Panc1 (cell line): ENCODE measurements around the gene LRRC9. TPM values are rescaled to one million over a fixed set of nuclear protein-coding genes. Genes with fewer than 3 reads are reported as not detected.

Experiments used
- ATAC-seq: fragments of 200-7000 bp; cut with Tn5 transposase; 2 replicates; pipeline ENCODE4 v1.9.1; 2020; ENCODE audit warnings: mild to moderate bottlenecking, moderate library complexity
- BruUV-seq: library from RNA; stranded (reverse); fragments of 400-500 nt; replicated peaks from 2 replicates; lab custom pipeline; 2021; lab: Mats Ljungman, UMichigan
- CTCF ChIA-PET: fragments of 300-600 bp; sonication (Branson Sonifier 250); formaldehyde crosslinking; loops from one replicate; lab custom pipeline; 2022; ENCODE audit warnings: antibody characterized with exemption; lab: Charles Lee
- POLR2A ChIA-PET: fragments of 300-600 bp; sonication (Branson Sonifier 250); formaldehyde crosslinking; loops from one replicate; lab custom pipeline; 2022; ENCODE audit warnings: antibody characterized with exemption; lab: Charles Lee
- DNase-seq: peaks from one replicate; pipeline ENCODE4 v3.0.0-alpha.2; 2010; ENCODE audit warnings: low read depth, low spot score
- H3K27ac ChIP-seq: 2 replicates; pipeline ENCODE4 v1.5.1; 2011; ENCODE audit warnings: mild to moderate bottlenecking, low read length, inconsistent platforms
- H3K27me3 ChIP-seq: fragments of 200-500 bp; sonication (Bioruptor generic); 2 replicates; pipeline ENCODE4 v1.6.0; 2014; ENCODE audit warnings: low read length, inconsistent platforms; ENCODE audit not compliant: control insufficient read depth, insufficient read depth
- H3K36me3 ChIP-seq: fragments of 200-500 bp; sonication (Bioruptor generic); 2 replicates; pipeline ENCODE4 v1.5.1; 2014; ENCODE audit warnings: inconsistent platforms, mild to moderate bottlenecking, low read length, moderate library complexity; ENCODE audit not compliant: control insufficient read depth, insufficient read depth
- H3K4me1 ChIP-seq: 2 replicates; pipeline ENCODE4 v1.5.1; 2011; ENCODE audit warnings: inconsistent platforms, mild to moderate bottlenecking, low read length, moderate library complexity; ENCODE audit not compliant: control insufficient read depth, insufficient read depth
- H3K4me3 ChIP-seq, 2 experiments: 2 replicates each; pipeline ENCODE4 v1.5.1; 2011 to 2012; ENCODE audit warnings: low read depth in 2 of 2, low read length in 2 of 2, mild to moderate bottlenecking in 2 of 2, inconsistent platforms in 1 of 2, moderate library complexity in 1 of 2
- H3K9me3 ChIP-seq: fragments of 200-500 bp; sonication (Bioruptor generic); 2 replicates; pipeline ENCODE4 v1.5.1; 2014; ENCODE audit warnings: low read depth, mild to moderate bottlenecking, inconsistent platforms, low read length, moderate library complexity; ENCODE audit not compliant: control insufficient read depth, insufficient read depth
- CTCF ChIP-seq: fragments of 450-650 bp; IDR thresholded peaks from 2 replicates; pipeline ENCODE4 v1.5.1; 2017; ENCODE audit warnings: mild to moderate bottlenecking
- POLR2AphosphoS5 ChIP-seq: IDR thresholded peaks from 2 replicates; pipeline ENCODE4 v1.6.1; 2012; ENCODE audit warnings: mild to moderate bottlenecking, low read depth, low read length, moderate library complexity
- REST ChIP-seq, 2 experiments: IDR thresholded peaks; 2 replicates each; pipeline ENCODE4 v1.6.1; 2011 to 2012; ENCODE audit warnings: low read depth in 2 of 2, control low read depth in 1 of 2, low read length in 1 of 2, mild to moderate bottlenecking in 1 of 2, moderate library complexity in 1 of 2; ENCODE audit not compliant: insufficient read depth in 1 of 2
- SIN3A ChIP-seq: IDR thresholded peaks from 2 replicates; pipeline ENCODE4 v1.6.1; 2012; ENCODE audit warnings: low read depth, mild to moderate bottlenecking, low read length, moderate library complexity, borderline replicate concordance; ENCODE audit not compliant: insufficient read depth
- TCF7L2 ChIP-seq: IDR thresholded peaks from 2 replicates; pipeline ENCODE4 v1.6.1; 2011; ENCODE audit warnings: mild to moderate bottlenecking, low read depth, low read length, inconsistent platforms
- in situ Hi-C: cut with HindIII; loops from 2 replicates; pipeline ENCODE4 v1.10.0; 2016; ENCODE audit warnings: low sequenced_read_pairs, low pct_unique_long_range_greater_than_20kb
- intact Hi-C: fragments of 100-400 bp; cut with micrococcal nuclease; formaldehyde crosslinking; loops from one replicate; pipeline ENCODE4 v1.10.0; 2022; ENCODE audit not compliant: unreplicated experiment
- total RNA-seq: library from RNA; stranded (reverse); gene quantifications from one replicate; pipeline ENCODE4 v1.2.1, GENCODE V29; 2021; ENCODE audit not compliant: unreplicated experiment

The LRRC9 gene
- total RNA-seq, 1 experiment from 2014 or later: not detected

GRCh38 chr14:59904184-59904583 lies 15.8 kb upstream of the LRRC9 start:
- DNase-seq: no peak
- no peak overlapping the region for H3K27ac ChIP-seq
- no peak overlapping the region for H3K4me3 ChIP-seq
- no peaks in the 10 kb centered on the region; the same call in 1 of the 2 replicates for H3K27me3 ChIP-seq
- no peaks in the 10 kb centered on the region for H3K4me1 ChIP-seq
- H3K9me3 ChIP-seq: no peaks in the 10 kb centered on the region
- no peak for TF ChIP-seq POLR2AphosphoS5
- in situ Hi-C loops (no loop called here), intact Hi-C loops (no loop called here)
- no TSS peak for BruUV-seq
- no peaks in the 10 kb centered on the region for H3K36me3 ChIP-seq
- POLR2A ChIA-PET: no interaction called here
- CTCF ChIA-PET: no interaction called here
- ATAC-seq: no peak

GRCh38 chr14:59905188-59905587 lies 14.8 kb upstream of the LRRC9 start:
- no TSS peak for BruUV-seq
- POLR2A ChIA-PET: no interaction called here
- H3K9me3 ChIP-seq: no peaks in the 10 kb centered on the region
- H3K36me3 ChIP-seq: no peaks in the 10 kb centered on the region
- in situ Hi-C loops (no loop called here), intact Hi-C loops (no loop called here)
- CTCF ChIA-PET: no interaction called here
- TF ChIP-seq SIN3A (no peak), POLR2AphosphoS5 (no peak), TCF7L2 (no peak), REST (IDR thresholded peaks at IDR 0.05; ENCODE audit: insufficient read depth in 1 of 2, low read depth in 2 of 2, low read length in 1 of 2) (no peak), CTCF (no peak)
- no peak overlapping the region for H3K4me3 ChIP-seq
- ATAC-seq (no peak), DNase-seq (no peak)
- no peak overlapping the region for H3K27ac ChIP-seq
- no peaks in the 10 kb centered on the region for H3K4me1 ChIP-seq
- H3K27me3 ChIP-seq: no peaks in the 10 kb centered on the region; the same call in 1 of the 2 replicates

GRCh38 chr14:59912443-59912842 lies 7.5 kb upstream of the LRRC9 start:
- no peak overlapping the region for H3K27ac ChIP-seq
- H3K36me3 ChIP-seq: no peaks in the 10 kb centered on the region
- H3K4me1 ChIP-seq: no peaks in the 10 kb centered on the region
- H3K4me3 ChIP-seq: no peak overlapping the region
- intact Hi-C loops (no loop called here), in situ Hi-C loops (no loop called here)
- peaks cover 3% of the 10 kb centered on the region; the same call in 1 of the 2 replicates for H3K27me3 ChIP-seq
- POLR2A ChIA-PET: no interaction called here
- no TSS peak for BruUV-seq
- CTCF ChIA-PET: no interaction called here
- no peak for DNase-seq
- TF ChIP-seq SIN3A (no peak), TCF7L2 (no peak), REST (IDR thresholded peaks at IDR 0.05; ENCODE audit: insufficient read depth in 1 of 2, low read depth in 2 of 2, low read length in 1 of 2) (no peak), CTCF (no peak), POLR2AphosphoS5 (no peak)
- no peaks in the 10 kb centered on the region for H3K9me3 ChIP-seq
- no peak for ATAC-seq
